Activated gamma-delta T cell (primary cell): ENCODE results near the gene CREB5.
"Not testable (repeated sequence)": the region's sequence is repeated elsewhere in the genome, so short reads cannot be mapped to it uniquely, and the experiment has no call there.

Source experiments
- DNase-seq: peaks from one replicate; lab custom pipeline; 2025; lab: John Stamatoyannopoulos, UW
- total RNA-seq, 2 donors: gene quantifications; one replicate each; lab custom pipeline; 2026; lab: John Stamatoyannopoulos, UW

CREB5 gene, protein sequence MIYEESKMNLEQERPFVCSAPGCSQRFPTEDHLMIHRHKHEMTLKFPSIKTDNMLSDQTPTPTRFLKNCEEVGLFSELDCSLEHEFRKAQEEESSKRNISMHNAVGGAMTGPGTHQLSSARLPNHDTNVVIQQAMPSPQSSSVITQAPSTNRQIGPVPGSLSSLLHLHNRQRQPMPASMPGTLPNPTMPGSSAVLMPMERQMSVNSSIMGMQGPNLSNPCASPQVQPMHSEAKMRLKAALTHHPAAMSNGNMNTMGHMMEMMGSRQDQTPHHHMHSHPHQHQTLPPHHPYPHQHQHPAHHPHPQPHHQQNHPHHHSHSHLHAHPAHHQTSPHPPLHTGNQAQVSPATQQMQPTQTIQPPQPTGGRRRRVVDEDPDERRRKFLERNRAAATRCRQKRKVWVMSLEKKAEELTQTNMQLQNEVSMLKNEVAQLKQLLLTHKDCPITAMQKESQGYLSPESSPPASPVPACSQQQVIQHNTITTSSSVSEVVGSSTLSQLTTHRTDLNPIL
- total RNA-seq = 0 to 0.13 reads per million in 2 donors

GRCh38 chr7:28411876-28412662 lies at the start of gene CREB5:
Gene CREB5, plus strand, starts transcription at chr7:28412518. Its CDS starts 397 bp downstream, at chr7:28412915.
- DNase-seq = no peak

DNA sequence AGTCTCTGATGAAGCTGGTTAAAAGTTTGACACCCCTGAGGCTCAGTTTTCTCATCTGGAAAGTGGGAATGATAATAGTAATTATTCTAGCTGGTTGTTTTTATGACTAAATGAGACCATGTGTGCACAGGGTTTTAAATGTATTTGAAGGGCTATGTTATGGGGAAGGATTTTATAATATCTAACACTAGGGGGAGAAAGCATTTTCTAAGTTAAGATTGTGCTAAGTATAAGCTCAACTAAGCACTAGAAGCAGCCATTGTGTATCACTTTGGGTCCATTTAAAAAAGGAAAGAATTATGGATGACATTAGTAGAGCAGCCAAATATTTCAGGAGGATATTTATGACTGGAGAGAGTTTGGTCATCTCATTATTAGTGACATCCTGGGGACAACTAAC lies 49.5 kb upstream of the CREB5 start:
- no peak for DNase-seq

GRCh38 chr7:28364082-28364481 lies 48.2 kb upstream of the CREB5 start:
- DNase-seq = no peak

DNA sequence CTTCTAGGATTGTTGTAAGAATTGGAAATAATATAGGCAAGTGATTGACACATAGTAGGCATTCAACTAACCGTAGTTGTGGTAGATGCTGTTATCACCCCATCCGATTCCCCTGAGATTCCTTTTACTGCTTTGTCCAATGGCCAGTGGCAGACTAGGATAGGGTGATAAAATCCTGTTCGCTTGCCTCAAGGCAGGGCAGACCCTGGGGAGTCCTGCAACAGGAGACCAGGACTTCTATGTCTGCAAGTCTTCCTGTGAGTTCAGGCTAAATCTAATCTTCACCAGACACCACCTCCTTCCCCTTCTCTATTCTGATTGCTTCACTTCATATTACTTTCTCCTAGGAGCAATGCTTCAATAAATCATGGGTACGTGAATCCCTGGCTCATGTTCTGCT lies 42.8 kb upstream of the CREB5 start:
- DNase-seq = no peak

DNA sequence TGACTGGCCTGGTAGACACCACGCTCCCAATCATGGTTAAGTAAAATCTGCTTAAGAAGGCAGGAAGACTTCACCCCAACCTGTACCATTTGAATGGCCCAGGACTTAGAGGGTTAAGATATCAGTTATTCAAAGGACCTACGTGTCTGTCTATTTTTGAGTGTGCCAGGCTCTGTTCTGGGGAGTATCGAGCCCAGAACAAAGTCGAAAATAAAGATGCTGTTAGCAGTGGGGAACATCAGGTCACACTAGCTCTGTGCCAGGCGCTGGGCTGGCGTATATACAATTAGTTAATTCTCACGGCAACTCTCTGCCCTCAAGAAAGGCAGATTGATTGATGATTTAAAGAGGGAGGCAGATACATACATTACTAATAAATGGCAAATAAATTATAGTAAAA lies 40.5 kb upstream of the CREB5 start:
- DNase-seq = no peak

- DNase-seq = no peak
Measured at GRCh38 chr7:28373990-28374389, 38.3 kb upstream of the CREB5 start.

DNA sequence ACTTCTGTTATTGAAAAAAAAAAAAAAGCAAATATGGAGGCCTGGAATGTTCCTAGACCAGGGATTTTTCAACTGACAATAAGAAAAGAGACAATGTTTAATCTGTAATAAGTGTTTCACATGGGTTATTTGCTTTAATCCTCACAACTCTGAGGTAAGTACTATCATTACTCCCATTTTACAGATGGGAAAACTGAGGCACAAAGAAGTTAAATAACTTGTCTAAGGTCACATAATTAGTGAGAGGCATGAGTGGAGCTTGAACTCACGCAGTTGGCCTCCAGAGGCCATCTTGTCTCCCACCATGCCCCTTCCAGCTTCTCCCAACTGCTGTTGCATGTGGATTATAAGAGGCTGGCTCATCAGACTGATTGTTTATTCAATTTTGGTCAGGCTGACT lies 36.6 kb upstream of the CREB5 start:
- no peak for DNase-seq

DNA sequence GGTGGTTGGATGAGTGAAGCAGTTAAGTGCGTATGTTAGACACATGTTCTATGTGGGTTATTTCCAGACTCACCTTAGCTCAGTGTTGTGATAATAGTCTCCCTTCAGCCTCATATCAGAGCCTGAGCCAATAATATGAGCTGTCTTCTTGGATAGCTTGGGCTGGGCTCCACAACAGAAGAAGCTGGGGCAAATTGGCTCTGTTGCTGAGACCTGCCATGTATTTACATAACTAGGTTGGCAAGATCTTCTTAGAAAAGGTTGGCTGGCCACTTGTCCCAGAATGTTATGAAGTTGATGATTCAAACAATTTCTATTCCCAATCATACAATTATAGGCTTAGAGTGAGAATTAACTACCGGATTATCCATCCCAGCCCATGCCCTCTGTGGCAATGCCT lies 35.7 kb upstream of the CREB5 start:
- no peak for DNase-seq

GRCh38 chr7:28378574-28379149 lies 33.7 kb upstream of the CREB5 start:
- no peak for DNase-seq

GRCh38 chr7:28381466-28381865 lies 30.9 kb upstream of the CREB5 start:
- DNase-seq = no peak

- no peak for DNase-seq
Measured at GRCh38 chr7:28382144-28382543, 30.2 kb upstream of the CREB5 start.

DNA sequence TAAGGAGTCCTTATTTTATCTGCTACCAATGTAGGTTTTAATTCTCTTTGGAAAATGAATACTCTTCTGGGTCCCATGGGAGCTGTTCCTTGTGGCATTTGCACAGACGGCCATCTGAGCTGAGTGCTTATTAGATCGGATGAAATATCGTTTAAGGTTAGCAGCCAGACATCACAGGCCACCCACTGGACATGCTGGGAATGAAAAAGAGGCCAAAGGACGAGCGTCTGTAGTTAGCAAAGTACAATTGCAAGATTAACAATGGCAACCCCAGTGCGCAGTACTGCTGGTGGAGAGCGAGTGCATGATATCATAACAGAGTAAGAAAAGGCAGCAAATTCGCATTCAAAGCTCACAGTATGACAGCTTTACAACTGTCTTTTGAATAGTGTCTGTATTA lies 28.3 kb upstream of the CREB5 start:
- DNase-seq = no peak

DNA sequence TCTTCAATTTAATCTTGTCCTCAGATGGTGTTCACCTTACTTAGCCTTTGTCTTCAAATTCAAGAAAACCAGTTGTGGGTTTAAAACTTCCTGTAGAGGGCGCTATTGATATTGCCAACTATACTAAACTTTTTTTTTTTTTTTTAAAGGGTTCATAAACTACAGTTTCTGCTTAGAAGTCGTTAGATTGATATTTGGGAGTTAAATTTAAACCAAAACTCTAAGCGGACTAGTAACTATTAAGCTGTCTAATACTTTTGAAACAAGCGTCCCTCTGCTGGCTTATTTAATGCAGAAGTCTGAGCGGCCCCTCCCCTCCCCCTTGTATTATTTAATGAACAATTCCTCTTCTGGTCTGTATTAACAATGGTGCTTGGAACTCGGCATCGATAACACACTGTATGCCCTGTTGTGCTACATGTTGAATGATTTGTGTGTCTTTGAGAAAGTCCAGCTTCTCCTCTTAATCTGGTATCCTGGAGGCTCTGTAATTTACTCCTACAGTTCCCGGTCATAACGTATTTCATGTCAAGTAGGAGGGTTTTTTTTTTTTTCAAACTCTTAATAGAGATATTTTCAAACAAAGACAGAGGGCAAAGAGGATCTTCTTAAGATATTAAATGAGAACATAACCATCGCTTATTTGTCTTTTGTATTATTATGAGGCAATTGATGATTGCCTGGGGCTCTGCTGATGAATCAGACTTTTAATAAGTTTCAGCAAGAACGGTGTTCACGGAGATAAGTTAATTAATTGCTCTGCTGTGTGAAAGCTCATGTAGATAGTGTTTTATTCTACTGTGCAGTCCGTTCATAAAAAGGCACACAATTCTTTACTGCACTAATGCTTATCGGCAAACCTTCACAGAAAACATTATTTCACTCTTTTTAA lies 22.6 kb upstream of the CREB5 start:
- DNase-seq = no peak

DNA sequence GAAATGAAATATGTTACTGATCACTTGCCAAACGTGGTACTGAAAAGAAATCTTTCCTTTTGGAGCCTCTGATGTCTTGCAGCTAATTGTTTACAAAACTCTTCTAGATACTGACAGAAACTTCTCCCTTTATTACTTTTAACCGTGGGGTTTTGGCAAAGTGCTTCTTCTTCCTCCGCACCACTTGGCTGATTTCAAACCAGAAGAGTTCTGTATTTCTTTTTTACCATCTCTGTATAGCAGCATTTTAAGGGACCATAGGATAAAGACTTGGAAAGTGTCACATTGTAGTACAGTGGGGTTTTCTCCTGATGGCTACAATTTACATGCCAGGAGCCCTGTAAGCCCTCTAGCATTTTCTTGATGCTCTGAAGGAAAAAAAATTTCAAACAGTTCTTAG lies 21.9 kb upstream of the CREB5 start:
- no peak for DNase-seq

DNA sequence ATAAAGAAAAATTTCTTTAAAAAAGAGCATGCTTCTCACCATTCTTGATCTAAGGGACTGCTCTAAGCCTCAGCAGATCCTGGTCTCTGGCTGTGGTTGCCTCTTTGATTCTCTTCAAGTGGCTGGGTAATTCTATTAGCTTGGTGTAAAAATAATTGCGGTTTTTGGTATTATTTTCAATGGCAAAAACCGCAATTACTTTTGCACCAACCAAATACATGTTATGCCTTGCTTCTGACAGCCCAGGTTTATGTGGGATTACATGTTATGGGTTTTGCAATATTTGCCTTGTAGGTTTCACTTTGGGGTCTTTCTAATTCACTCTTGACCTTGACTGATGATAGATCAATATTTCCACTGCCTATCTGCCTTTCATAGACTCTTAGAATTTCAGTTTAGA lies 20.0 kb upstream of the CREB5 start:
- no peak for DNase-seq

DNA sequence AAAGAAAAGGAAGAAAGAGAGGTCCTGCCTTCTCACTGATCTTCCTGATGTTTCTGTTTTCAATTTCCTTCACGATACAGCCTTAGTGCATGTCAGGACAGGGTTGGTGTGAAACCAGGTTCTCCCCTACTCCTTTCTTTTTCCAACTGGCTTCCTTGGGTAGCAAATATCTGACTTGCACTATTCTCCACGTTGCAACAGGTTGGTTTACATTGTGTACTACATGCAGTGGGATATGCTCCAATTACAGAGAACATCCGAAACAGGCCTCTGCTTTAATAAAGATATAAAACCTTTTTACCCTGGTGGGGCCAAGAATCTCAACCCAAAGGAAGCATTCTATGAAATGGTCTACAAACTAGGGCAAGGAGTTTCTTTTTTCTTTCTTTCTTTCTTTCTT lies 16.9 kb upstream of the CREB5 start:
- no peak for DNase-seq

DNA sequence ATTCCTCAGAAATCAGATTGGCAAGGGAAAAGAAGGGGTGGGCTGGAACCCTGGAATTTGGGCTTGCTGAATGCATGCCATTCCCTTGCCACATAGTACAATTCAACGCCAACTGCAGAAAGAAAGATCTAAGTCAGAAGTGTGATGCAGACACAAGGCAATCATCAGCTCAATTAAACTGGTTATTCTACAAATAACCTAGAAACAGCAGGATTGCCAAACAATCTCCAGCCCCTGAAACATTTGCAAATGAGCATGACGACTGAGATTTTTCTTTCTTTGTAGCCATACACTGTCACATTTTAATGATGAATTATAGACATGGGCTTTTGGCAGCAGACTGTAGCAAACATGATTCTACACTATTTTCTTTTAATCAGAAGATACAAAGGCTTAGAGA lies 16.5 kb upstream of the CREB5 start:
- DNase-seq = no peak

GRCh38 chr7:28397141-28397540 lies 15.2 kb upstream of the CREB5 start:
- no peak for DNase-seq

DNA sequence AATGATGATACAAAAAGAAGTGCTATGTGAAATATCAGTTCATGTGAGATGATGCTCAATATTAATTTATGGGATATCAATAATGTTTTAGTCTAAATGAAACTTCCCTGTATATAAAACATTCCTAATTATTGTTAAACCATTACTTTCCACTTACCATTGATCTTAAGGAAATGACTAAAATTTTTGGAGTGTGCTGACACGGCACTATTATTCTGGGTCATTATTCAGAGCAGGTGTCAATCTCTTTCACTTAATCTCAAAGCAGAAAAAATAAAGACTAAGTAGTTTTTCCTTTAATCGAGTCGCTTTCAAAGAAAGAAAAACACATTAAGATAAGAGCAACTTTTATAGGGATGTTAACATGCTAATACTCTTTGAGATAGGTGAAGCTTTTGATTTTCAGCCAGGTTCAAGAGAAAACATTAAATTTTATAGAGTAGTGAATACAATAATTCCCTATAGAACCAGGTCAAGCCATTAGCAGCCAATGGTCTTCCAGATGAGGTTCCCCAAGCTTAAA lies 11.4 kb upstream of the CREB5 start:
- no peak for DNase-seq

DNA sequence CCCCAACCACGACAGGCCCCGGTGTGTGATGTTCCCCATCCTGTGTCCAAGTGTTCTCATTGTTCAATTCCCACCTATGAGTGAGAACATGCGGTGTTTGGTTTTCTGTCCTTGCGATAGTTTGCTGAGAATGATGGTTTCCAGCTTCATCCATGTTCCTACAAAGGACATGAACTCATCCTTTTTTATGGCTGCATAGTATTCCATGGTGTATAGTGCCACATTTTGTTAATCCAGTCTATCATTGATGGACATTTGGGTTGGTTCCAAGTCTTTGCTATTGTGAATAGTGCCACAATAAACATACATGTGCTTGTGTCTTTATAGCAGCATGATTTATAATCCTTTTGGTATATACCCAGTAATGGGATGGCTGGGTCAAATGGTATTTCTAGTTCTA lies 10.8 kb upstream of the CREB5 start:
- DNase-seq = not testable (repeated sequence)

- DNase-seq = no peak
Measured at GRCh38 chr7:28405662-28406061, 6.7 kb upstream of the CREB5 start.
